PFSK-1 (cell line): ENCODE measurements around the gene CROCC2.

Source experiments
- POLR2AphosphoS5 ChIP-seq: IDR thresholded peaks from 2 replicates; pipeline ENCODE4 v1.6.1; 2012; ENCODE audit warnings: low read depth, mild to moderate bottlenecking, control low read depth, low read length, moderate library complexity
- SIN3A ChIP-seq: IDR thresholded peaks from 2 replicates; pipeline ENCODE4 v1.6.1; 2012; ENCODE audit warnings: mild to moderate bottlenecking, low read length, moderate library complexity, borderline replicate concordance; ENCODE audit not compliant: insufficient read depth
- TAF1 ChIP-seq: IDR thresholded peaks from 2 replicates; pipeline ENCODE4 v1.6.1; 2012; ENCODE audit warnings: low read length, control low read depth, borderline replicate concordance; ENCODE audit not compliant: insufficient read depth
- TF ChIP-seq, protein P1 (sequence below), 2 experiments: IDR thresholded peaks; 2 replicates each; pipeline versions ENCODE4 v1.6.1 to v1.8.0; 2011 to 2012; ENCODE audit warnings: low read depth in 2 of 2, low read length in 2 of 2, control low read depth in 1 of 2, inconsistent platforms in 1 of 2, mild to moderate bottlenecking in 1 of 2, moderate library complexity in 1 of 2; ENCODE audit not compliant: insufficient read depth in 1 of 2

DNA sequence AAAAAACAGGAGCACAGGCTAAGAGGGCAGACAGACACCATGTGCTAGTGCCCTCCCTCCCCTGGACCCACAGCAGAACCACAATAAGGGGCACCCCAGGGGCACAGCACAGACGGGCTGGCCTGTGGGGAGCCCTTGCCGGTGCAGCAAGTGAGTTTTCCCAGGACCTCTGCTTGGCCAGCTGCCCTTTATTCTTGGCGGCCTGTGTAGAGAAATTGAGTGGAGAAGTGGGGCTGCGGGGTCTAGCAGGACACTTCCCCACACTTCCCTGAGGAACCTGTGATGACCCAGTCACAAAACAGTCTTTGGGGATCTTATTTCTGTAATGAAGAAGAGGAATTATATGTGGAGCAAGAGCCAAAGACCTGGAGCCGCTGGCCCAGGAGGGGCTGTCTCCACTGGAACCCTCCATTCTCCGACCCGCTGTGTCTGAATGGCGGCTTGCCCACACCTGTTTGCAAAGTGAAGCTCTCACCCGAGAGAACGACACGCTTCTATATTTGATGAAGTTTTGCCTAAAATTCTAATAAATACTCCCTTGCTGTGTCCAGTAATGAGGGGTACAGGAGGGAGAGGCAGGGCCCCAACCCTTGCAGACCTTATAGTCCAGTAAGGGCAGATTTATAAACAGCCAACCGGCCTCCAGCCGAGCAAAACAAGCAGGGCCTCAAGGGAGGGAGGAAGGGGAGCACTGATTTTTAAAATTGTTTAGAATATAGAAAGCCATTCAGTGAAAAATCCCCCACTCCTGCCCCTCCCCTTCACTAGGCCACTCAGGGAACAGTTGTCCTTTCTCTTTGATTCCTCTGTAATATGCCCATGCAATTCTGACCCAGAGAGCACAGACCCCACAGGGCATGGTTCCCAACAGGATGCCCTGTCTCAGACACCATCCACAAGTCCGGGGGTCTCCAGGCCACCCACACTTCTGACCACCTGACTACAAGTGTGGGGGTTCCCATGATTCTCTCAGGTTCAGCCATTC, 47.6 kb downstream of the CROCC2 start:
- TF ChIP-seq, protein P1, sequence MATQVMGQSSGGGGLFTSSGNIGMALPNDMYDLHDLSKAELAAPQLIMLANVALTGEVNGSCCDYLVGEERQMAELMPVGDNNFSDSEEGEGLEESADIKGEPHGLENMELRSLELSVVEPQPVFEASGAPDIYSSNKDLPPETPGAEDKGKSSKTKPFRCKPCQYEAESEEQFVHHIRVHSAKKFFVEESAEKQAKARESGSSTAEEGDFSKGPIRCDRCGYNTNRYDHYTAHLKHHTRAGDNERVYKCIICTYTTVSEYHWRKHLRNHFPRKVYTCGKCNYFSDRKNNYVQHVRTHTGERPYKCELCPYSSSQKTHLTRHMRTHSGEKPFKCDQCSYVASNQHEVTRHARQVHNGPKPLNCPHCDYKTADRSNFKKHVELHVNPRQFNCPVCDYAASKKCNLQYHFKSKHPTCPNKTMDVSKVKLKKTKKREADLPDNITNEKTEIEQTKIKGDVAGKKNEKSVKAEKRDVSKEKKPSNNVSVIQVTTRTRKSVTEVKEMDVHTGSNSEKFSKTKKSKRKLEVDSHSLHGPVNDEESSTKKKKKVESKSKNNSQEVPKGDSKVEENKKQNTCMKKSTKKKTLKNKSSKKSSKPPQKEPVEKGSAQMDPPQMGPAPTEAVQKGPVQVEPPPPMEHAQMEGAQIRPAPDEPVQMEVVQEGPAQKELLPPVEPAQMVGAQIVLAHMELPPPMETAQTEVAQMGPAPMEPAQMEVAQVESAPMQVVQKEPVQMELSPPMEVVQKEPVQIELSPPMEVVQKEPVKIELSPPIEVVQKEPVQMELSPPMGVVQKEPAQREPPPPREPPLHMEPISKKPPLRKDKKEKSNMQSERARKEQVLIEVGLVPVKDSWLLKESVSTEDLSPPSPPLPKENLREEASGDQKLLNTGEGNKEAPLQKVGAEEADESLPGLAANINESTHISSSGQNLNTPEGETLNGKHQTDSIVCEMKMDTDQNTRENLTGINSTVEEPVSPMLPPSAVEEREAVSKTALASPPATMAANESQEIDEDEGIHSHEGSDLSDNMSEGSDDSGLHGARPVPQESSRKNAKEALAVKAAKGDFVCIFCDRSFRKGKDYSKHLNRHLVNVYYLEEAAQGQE (IDR thresholded peaks at IDR 0.05; ENCODE audit: insufficient read depth in 1 of 2, low read depth in 2 of 2, low read length in 2 of 2) = no peak
- TF ChIP-seq POLR2AphosphoS5 = no peak
- TF ChIP-seq SIN3A = no peak
- TF ChIP-seq TAF1 = no peak
